Ascending aorta (tissue), 2 donors: ENCODE measurements around the gene CHADL. TPM values are rescaled to one million over a fixed set of nuclear protein-coding genes. Genes with fewer than 3 reads are reported as not detected.

Experiments used
- DNase-seq, 2 donors: peaks; one replicate each; pipeline ENCODE4 v3.0.0-alpha.2; 2019; ENCODE audit warnings: low spot score in 2 of 2
- H3K27ac ChIP-seq, 2 donors: fragments of 200-600 bp; sonication (generic); one replicate each; pipeline ENCODE4 v1.5.1; 2016 to 2017; ENCODE audit warnings: mild to moderate bottlenecking in 1 of 2
- H3K27me3 ChIP-seq: fragments of 200-600 bp; sonication (generic); one replicate; pipeline ENCODE4 v1.5.1; 2017
- H3K36me3 ChIP-seq, 2 donors: fragments of 200-600 bp; sonication (generic); one replicate each; pipeline ENCODE4 v1.5.1; 2016
- H3K4me1 ChIP-seq, 2 donors: fragments of 200-600 bp; sonication (generic); one replicate each; pipeline ENCODE4 v1.5.1; 2016 to 2017; ENCODE audit warnings: mild to moderate bottlenecking in 1 of 2
- H3K4me3 ChIP-seq, 2 donors: fragments of 200-600 bp; sonication (generic); one replicate each; pipeline ENCODE4 v1.5.1; 2016 to 2017; ENCODE audit warnings: mild to moderate bottlenecking in 1 of 2
- H3K9me3 ChIP-seq, 2 donors: fragments of 200-600 bp; sonication (generic); one replicate each; pipeline ENCODE4 v1.5.1; 2016
- CTCF ChIP-seq, 3 experiments: fragments of 200-600 bp in 2 of 3; fragments of 450-650 bp in 1 of 3; sonication (generic) in 2 of 3; IDR thresholded peaks; one replicate each; pipeline ENCODE4 v1.5.1; 2016 to 2019; ENCODE audit warnings: antibody characterized with exemption in 3 of 3, mild to moderate bottlenecking in 1 of 3, moderate library complexity in 1 of 3
- intact Hi-C: fragments of 100-400 bp; cut with DNase I; formaldehyde crosslinking; loops from one replicate; pipeline ENCODE4 v1.15.1; 2023
- total RNA-seq: library from RNA; depleted of rRNA; stranded (reverse); fragments of >200 nt; gene quantifications from one replicate; pipeline ENCODE4 v1.1.0, GENCODE V29; 2016

Gene CHADL
- total RNA-seq, 1 donor from 2014 or later = not detected

- Histone ChIP-seq H3K27ac (no peak overlapping the region), H3K27me3 (no peaks in the 10 kb centered on the region), H3K36me3 (peaks cover 21 to 57% of the 10 kb centered on the region in 2 donors)
These were observed 25.3 kb downstream of the CHADL start for GRCh38 chr22:41215409-41215808.

GRCh38 chr22:41206719-41207118 is 34.0 kb downstream of the CHADL start:
- TF ChIP-seq CTCF (IDR thresholded peaks at IDR 0.05) = no peak
- H3K36me3 ChIP-seq = peaks cover 10 to 21% of the 10 kb centered on the region in 2 donors
- H3K27me3 ChIP-seq = no peaks in the 10 kb centered on the region
- DNase-seq = no peak
- intact Hi-C loops = no loop called here
- H3K27ac ChIP-seq = no peak overlapping the region
- H3K9me3 ChIP-seq = no peaks in the 10 kb centered on the region
- H3K4me1 ChIP-seq = peaks cover 4 to 5% of the 10 kb centered on the region in 2 donors
- no peak overlapping the region for H3K4me3 ChIP-seq

More at GRCh38 chr22:41215409-41215808, 25.3 kb downstream of the CHADL start:
- intact Hi-C loops = no loop called here
- no peak for TF ChIP-seq CTCF (IDR thresholded peaks at IDR 0.05)
- DNase-seq = no peak
- Histone ChIP-seq H3K9me3 (no peaks in the 10 kb centered on the region), H3K4me1 (no peaks in the 10 kb centered on the region), H3K4me3 (no peak overlapping the region)

- Histone ChIP-seq H3K27ac (peak within 1 kb of the TSS; percentile 72 to 73), H3K27me3 (no peaks in the 10 kb centered on the region), H3K36me3 (peaks cover 7 to 13% of the 10 kb centered on the region in 2 donors), H3K9me3 (no peaks in the 10 kb centered on the region), H3K4me1 (peaks cover 4 to 5% of the 10 kb centered on the region in 2 donors), H3K4me3 (peak within 1 kb of the TSS; percentile 63 to 89)
- TF ChIP-seq CTCF (IDR thresholded peaks at IDR 0.05) = no peak
- peak; percentile 95 to 99 for DNase-seq
- intact Hi-C loops = loop anchor here (1.0 to 5.0 kb wide), 7 partner anchors 8 to 568 kb away; partner anchors contain the start of genes MRTFA, RANGAP1, RBX1 and ST13
These were observed 35.5 kb downstream of the CHADL start, which contains the start of gene L3MBTL2 for GRCh38 chr22:41204992-41205900. Gene L3MBTL2 (plus strand): TSS chr22:41205312. CDS start chr22:41205363, 51 bp downstream.

GRCh38 chr22:41204066-41204465 is 36.7 kb downstream of the CHADL start:
- TF ChIP-seq CTCF (IDR thresholded peaks at IDR 0.05) = no peak
- intact Hi-C loops = loop anchor here (2.0 to 5.0 kb wide), 4 partner anchors 83 to 567 kb away; partner anchors contain the start of genes MRTFA, RANGAP1, ST13 and XPNPEP3
- Histone ChIP-seq H3K27ac (no peak overlapping the region), H3K4me1 (peaks cover 4 to 5% of the 10 kb centered on the region in 2 donors), H3K4me3 (no peak overlapping the region), H3K36me3 (peaks cover 0 to 6% of the 10 kb centered on the region in 2 donors), H3K9me3 (no peaks in the 10 kb centered on the region), H3K27me3 (no peaks in the 10 kb centered on the region)
- DNase-seq = no peak

- no peaks in the 10 kb centered on the region for H3K9me3 ChIP-seq
- H3K36me3 ChIP-seq = peaks cover 0 to 2% of the 10 kb centered on the region in 2 donors
- H3K4me1 ChIP-seq = peaks cover 4 to 5% of the 10 kb centered on the region in 2 donors
- no peak for TF ChIP-seq CTCF (IDR thresholded peaks at IDR 0.05)
- no peak overlapping the region for H3K27ac ChIP-seq
- H3K4me3 ChIP-seq = no peak overlapping the region
- no peaks in the 10 kb centered on the region for H3K27me3 ChIP-seq
- intact Hi-C loops = loop anchor here (5.0 kb wide), 1 partner anchor 566 kb away; the partner anchor contains the start of gene MRTFA
- no peak for DNase-seq
These were observed 37.6 kb downstream of the CHADL start for GRCh38 chr22:41203118-41203517.
